Measurements from ENCODE around the gene DOCK2.

The DOCK2 gene

GRCh38 chr5:170109059-170110031 is 472.3 kb downstream of the DOCK2 start:
- DNase-seq: no peak

GRCh38 chr5:170110403-170111087 is 473.5 kb downstream of the DOCK2 start:
- DNase-seq: no peak

GRCh38 chr5:170111088-170111785 is 474.2 kb downstream of the DOCK2 start:
- no peak for DNase-seq

- DNase-seq: no peak
These were observed 475.9 kb downstream of the DOCK2 start for GRCh38 chr5:170112876-170113521.

GRCh38 chr5:170113522-170113900 is 476.4 kb downstream of the DOCK2 start:
- no peak for DNase-seq

- no peak for DNase-seq
These were observed 477.2 kb downstream of the DOCK2 start for GRCh38 chr5:170114271-170114670.

GRCh38 chr5:170115925-170116324 is 478.9 kb downstream of the DOCK2 start:
- DNase-seq: no peak

- DNase-seq: no peak
These were observed 480.7 kb downstream of the DOCK2 start for GRCh38 chr5:170117736-170118135.

- no peak for DNase-seq
These were observed 483.5 kb downstream of the DOCK2 start for GRCh38 chr5:170120576-170120975.

- no peak for DNase-seq
These were observed 484.2 kb downstream of the DOCK2 start for GRCh38 chr5:170121321-170121720.

GRCh38 chr5:170126061-170126460 is 489.0 kb downstream of the DOCK2 start:
- no peak for DNase-seq

- DNase-seq: no peak
These were observed 489.6 kb downstream of the DOCK2 start for GRCh38 chr5:170126626-170127025.

- no peak for DNase-seq
These were observed 494.2 kb downstream of the DOCK2 start for GRCh38 chr5:170131235-170131634.

- DNase-seq: no peak
These were observed 495.3 kb downstream of the DOCK2 start for GRCh38 chr5:170132269-170132975.
